Activated CD8-positive, alpha-beta memory T cell treated with anti-CD3 and anti-CD28 coated beads, Interleukin-2, amount 50 U/mL, for 4 hours (primary cell): Measurements from ENCODE around the gene CPNE6.
A peak's percentile ranks its signal among the peaks of the same experiment; 100 is the strongest.
"Not testable (repeated sequence)": the region's sequence is repeated elsewhere in the genome, so short reads cannot be mapped to it uniquely, and the experiment has no call there.

Experiments
- DNase-seq: peaks from one replicate; pipeline ENCODE4 v3.0.0-alpha.2; 2020

CPNE6 gene

GRCh38 chr14:24071144-24071697, at the start of gene CPNE6:
TSS of gene CPNE6 (plus strand) at chr14:24071562. CDS start at chr14:24072937, 1,375 bp downstream.
- DNase-seq: no peak

DNA sequence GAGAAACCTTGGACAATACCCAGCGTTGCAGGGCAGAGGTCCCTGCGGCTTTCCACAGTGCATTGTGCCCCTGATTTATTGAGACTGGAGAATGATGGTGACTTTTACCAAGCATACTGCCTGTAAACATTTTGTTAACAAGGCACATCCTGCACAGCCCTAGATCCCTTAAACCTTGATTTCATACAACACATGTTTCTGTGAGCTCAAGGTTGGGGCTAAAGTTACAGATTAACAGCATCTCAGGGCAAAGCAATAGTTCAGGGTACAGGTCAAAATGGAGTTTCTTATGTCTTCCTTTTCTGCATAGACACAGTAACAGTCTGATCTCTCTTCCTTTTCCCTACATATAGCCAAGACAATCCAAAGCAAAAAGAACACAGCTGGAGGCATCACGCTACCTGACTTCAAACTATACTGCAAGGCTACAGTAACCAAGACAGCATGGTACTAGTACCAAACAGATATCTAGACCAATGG, 46.4 kb upstream of the CPNE6 start:
- not testable (repeated sequence) for DNase-seq

- not testable (repeated sequence) for DNase-seq
Measured at GRCh38 chr14:24029687-24030086, 41.7 kb upstream of the CPNE6 start.

GRCh38 chr14:24031331-24031730, 40.0 kb upstream of the CPNE6 start:
- not testable (repeated sequence) for DNase-seq

DNA sequence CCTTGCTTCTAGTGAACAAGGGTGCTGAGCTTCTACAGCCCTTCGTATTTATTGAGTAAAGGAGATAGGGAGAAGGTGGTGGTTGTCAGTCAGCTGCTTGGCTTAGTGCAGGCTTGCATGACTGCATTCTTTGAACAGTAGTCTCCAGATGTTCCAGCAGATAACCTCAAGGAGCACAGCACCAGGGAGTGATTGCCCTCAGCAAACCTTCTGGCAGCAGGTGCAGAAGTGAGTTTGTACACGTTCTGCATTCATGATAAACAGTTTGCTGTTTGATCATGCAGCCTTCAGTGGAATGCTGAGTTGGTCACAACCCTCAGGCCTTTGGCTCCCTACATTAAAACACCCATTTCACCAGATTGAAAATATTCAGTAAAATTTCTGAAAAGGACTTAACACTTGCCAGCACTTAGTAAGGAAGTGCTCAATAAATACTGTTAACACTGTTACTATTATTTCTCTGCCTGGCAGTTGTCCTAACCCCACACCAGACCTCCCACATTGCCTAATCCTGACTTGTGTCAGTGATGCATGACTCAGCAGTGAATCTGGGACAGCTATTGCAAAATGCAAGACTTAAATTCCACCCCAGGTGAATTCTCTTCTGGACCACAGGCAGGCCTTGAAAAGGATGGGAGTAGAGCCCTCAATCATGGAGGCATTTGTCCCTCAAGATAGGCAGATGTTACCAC, 38.5 kb upstream of the CPNE6 start:
- DNase-seq: no peak

DNA sequence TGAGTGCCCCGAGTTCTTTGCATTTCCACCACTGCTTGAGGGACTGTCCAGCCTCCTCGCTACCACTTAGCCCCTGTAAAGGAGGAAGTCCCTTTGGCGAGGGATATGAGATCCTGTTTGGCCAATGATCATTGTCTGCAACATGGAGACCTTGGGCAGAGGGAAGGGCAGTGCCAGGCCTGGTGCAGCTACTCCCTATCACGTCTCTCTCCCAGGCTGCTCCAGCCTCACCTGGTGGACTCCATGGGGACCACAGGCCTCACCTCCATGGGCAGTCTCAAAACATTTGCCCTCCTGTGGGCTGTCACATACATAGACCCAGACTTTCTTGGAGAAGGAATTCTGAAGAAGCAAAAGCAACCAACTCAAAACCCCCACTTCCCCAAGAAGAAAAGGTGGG, 35.6 kb upstream of the CPNE6 start:
- not testable (repeated sequence) for DNase-seq

GRCh38 chr14:24036169-24036962, 35.0 kb upstream of the CPNE6 start:
- peak; percentile 70 for DNase-seq

GRCh38 chr14:24036963-24037657, 34.3 kb upstream of the CPNE6 start:
- DNase-seq: not testable (repeated sequence)

DNA sequence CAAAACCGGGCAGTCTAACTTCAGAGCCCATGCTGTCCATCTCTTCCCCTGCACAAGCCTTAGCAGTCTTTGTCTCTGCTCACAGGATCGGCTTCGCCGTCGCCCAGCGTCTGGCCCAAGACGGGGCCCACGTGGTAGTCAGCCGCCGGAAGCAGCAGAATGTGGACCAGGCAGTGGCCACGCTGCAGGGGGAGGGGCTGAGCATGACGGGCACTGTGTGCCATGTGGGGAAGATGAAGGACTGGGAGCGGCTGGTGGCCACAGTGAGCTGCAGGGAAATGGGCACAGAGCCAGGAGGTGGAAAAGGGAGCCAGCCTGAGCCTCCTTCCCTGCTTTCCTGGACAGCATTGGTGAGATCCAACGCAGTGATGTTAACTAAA, 33.7 kb upstream of the CPNE6 start:
- DNase-seq: no peak

DNA sequence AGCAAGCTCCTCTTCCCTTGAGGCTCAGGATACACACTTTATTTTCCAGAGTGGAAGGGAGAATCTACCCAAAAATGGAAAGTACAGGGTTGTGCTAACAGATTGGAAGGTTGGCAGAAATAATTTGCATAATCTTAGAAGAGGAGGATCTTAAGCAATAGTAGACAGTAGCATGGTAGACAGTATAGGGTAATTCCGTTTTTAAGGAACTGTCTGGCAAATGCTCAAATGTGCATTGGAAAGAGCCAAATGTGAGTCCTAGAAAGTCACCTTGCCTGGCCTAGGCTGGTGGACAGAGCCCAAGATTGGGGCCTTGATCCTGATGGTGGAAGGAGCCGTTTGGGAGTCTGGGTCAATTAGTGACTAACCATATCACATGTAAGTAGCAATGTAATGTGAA, 32.7 kb upstream of the CPNE6 start:
- no peak for DNase-seq

DNA sequence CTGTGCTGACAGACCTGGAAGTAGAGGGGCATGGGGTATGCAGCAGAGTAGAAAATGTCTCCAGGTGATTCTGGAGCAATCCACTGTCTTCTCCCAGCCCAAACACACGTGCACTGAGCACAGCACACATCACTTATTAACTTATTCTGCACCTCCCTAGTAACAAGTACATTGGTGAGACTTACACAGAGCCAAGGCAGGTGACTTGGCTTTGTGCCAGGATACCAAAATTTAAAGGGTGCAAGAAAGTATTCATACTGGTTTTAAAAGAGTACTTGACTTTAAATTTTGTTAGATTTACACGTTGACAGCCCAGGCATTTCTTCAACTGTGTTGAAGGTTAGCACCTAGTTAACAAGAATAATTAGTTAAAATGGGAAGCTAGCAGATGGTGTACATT, 30.7 kb upstream of the CPNE6 start:
- DNase-seq: no peak

- no peak for DNase-seq
Measured at GRCh38 chr14:24042746-24043145, 28.6 kb upstream of the CPNE6 start.

DNA sequence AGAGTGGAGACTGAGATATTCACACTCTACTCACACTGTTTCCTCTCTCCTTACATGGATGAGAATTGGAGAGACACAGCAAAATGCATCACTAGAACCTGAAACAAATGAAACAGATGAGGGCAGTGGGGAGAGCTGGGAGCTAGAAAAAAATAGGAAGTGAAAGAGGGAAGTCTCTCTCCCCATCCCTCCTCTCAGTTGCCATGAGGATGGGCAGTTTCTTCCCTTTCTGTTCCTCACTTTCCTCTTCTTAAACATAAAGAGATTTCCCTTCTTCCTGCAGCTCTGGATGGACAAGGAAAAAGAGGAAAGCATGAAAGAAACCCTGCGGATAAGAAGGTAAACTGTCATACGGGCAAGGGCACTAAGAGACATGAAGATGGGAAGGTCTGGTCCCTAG, 22.4 kb upstream of the CPNE6 start:
- DNase-seq: not testable (repeated sequence)

- not testable (repeated sequence) for DNase-seq
Measured at GRCh38 chr14:24050753-24051152, 20.6 kb upstream of the CPNE6 start.

DNA sequence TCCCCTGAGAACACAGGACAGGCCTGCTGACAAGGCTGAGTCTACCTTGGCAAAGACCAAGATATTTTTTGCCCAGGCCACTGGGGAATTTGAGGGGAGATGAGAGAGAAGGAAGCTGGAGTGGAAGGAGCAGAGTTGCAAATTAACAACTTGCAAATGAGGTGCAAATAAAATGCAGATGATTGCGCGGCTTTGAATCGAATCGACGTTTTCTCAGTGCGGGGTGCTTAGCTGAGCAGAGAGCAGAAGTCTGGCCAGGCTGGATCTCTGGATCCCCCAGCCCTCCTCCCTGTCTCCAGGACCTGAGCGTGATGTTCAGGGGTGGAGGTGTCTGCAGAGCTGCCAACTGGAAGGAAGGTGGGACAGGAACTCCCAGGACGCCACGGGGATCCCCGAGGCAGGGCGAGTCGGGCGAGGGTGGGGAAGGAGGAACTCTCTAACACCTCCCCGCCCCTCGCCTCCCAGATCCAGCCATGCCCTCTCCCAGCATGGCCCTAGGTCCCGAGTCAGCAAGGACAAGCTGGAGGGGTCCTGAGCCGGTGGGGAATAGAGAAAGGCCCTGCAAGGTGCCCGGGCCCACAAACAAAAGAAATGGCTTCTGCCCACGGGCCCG, 20.1 kb upstream of the CPNE6 start:
- no peak for DNase-seq

- DNase-seq: peak; percentile 60
Measured at GRCh38 chr14:24051789-24052655, 19.3 kb upstream of the CPNE6 start, which contains the start of gene CARMIL3. TSS of gene CARMIL3 (plus strand) at chr14:24052009. CDS start at chr14:24052154, 145 bp downstream.

- peak; percentile 67 for DNase-seq
Measured at GRCh38 chr14:24052656-24053547, 18.5 kb upstream of the CPNE6 start.

DNA sequence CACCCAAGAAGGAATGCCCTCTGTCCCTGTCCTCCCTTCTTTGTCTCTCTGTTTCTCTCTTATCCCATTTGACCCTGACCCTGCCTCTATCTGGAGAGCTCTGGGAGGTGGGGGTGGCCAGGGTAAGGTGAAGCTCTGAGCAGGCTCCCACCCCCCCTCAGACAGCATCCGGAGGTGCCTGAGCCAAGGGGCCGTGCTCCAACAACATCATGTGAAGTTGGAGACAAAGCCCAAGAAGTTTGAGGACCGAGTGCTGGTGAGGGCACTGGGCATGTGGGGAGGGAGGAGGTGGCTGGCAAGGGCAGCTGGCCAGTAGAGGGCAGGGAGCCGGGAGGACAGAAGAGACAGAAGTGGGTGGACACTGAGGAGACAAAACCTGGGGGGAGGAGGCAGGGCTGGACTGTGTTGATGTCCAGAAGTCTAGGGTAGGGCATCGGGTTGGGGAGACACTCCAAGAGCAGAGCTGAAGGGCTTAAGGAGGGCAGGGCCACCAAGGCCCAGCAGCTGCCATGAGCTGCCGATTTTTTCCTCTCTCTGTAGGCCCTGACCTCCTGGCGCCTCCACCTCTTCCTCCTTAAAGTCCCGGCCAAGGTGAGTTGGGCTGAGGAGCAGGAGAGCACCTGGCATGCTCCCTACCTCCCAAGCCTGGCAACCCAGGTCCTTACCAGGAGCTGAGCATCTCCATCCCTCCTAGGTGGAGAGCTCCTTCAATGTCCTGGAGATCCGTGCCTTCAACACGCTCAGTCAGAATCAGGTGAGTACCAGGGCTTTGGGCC, 17.6 kb upstream of the CPNE6 start:
- DNase-seq: no peak

DNA sequence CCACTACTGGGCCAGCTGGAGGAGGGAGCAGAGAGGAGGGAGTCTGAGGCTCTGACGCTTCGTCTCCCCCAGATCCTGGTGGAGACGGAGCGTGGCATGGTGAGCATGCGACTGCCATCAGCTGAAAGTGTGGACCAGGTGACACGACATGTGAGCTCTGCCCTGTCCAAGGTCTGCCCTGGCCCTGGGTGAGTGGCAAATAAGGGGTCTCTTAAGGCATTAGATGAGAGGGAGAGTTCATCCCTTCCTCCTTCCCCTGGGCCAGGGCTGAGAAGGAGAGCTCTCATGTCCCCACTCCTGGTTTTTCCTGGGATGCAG, 17.1 kb upstream of the CPNE6 start:
- DNase-seq: no peak

DNA sequence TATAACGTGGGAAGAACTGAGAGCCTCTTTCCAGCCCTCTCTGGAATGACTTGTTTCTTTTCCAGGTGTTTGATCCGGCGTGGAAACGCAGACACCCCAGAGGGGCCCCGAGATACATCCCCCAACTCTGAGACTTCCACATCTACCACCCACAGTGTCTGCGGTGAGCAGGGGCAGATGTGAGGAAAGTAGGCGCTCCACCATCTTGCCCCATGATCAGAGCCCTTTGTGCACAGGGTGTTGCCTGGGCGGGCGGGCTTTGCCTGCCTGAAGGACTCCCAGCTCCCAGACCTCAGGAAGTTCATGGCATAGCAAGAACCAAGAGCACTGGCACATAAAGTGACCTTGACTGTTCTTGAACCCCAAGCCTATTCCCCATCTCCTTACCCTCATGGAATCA, 16.7 kb upstream of the CPNE6 start:
- DNase-seq: no peak
